Hepatocyte (in vitro differentiated cells): ENCODE results near the gene PKNOX2. TPM values are rescaled to one million over a fixed set of nuclear protein-coding genes. Genes with fewer than 3 reads are reported as not detected.

Experiments used
- DNase-seq: peaks from one replicate; pipeline ENCODE4 v3.0.0-alpha.2; 2016; ENCODE audit warnings: low spot score
- H2AFZ ChIP-seq: fragments of 200-600 bp; sonication (generic); 2 replicates; pipeline ENCODE4 v1.6.0; 2016; ENCODE audit warnings: antibody characterized with exemption, mild to moderate bottlenecking
- H3K27ac ChIP-seq: fragments of 200-600 bp; sonication (generic); 2 replicates; pipeline ENCODE4 v1.5.1; 2016; ENCODE audit warnings: mild to moderate bottlenecking
- H3K27me3 ChIP-seq: fragments of 200-600 bp; sonication (generic); 2 replicates; pipeline ENCODE4 v1.6.1; 2016
- H3K36me3 ChIP-seq: fragments of 200-600 bp; sonication (generic); replicated peaks from 2 replicates; pipeline ENCODE4 v1.5.1; 2016; ENCODE audit warnings: low read depth; ENCODE audit not compliant: insufficient read depth
- H3K4me1 ChIP-seq: fragments of 200-600 bp; sonication (generic); 2 replicates; pipeline ENCODE4 v1.5.1; 2016; ENCODE audit warnings: mild to moderate bottlenecking, moderate library complexity; ENCODE audit not compliant: insufficient read depth
- H3K4me2 ChIP-seq: fragments of 200-600 bp; sonication (generic); 2 replicates; pipeline ENCODE4 v1.6.0; 2016
- H3K4me3 ChIP-seq: fragments of 200-600 bp; sonication (generic); 2 replicates; pipeline ENCODE4 v1.5.1; 2016; ENCODE audit warnings: mild to moderate bottlenecking
- H3K79me2 ChIP-seq: fragments of 200-600 bp; sonication (generic); 2 replicates; pipeline ENCODE4 v1.6.0; 2017; ENCODE audit warnings: mild to moderate bottlenecking
- H3K9me2 ChIP-seq: fragments of 200-600 bp; sonication (generic); replicated peaks from 2 replicates; pipeline ENCODE4 v1.6.0; 2017; ENCODE audit warnings: mild to moderate bottlenecking; ENCODE audit not compliant: insufficient read depth
- H3K9me3 ChIP-seq: fragments of 200-600 bp; sonication (generic); 2 replicates; pipeline ENCODE4 v1.5.1; 2016; ENCODE audit warnings: low read depth, mild to moderate bottlenecking
- H4K20me1 ChIP-seq: fragments of 200-600 bp; sonication (generic); 2 replicates; pipeline ENCODE4 v1.6.0; 2016; ENCODE audit warnings: mild to moderate bottlenecking; ENCODE audit not compliant: insufficient read depth, poor library complexity, severe bottlenecking
- CTCF ChIP-seq: fragments of 200-600 bp; sonication (generic); IDR thresholded peaks from 2 replicates; pipeline ENCODE4 v1.5.1; 2016; ENCODE audit warnings: antibody characterized with exemption, mild to moderate bottlenecking; ENCODE audit not compliant: poor library complexity
- EZH2 ChIP-seq: fragments of 200-600 bp; sonication (generic); IDR thresholded peaks from 2 replicates; pipeline ENCODE4 v1.6.1; 2016; ENCODE audit warnings: antibody characterized with exemption, mild to moderate bottlenecking, borderline replicate concordance
- EZH2phosphoT487 ChIP-seq: fragments of 200-600 bp; sonication (generic); IDR thresholded peaks from one replicate; pipeline ENCODE4 v1.6.1; 2018; ENCODE audit warnings: antibody characterized with exemption, mild to moderate bottlenecking, low read depth, moderate library complexity; ENCODE audit not compliant: unreplicated experiment, severe bottlenecking
- WGBS: methylation state at CpG from one replicate; pipeline ENCODE4 v1.1.6; 2016; ENCODE audit warnings: low lambda C conversion rate; ENCODE audit errors: missing lambda C conversion rate; 5-methylcytosine and 5-hydroxymethylcytosine counted together
- polyA plus RNA-seq: library from polyadenylated mRNA; unstranded; fragments of >200 nt; fragmentation: Nextera tagmentation; extraction: Ambion mirVana; gene quantifications from 2 replicates; pipeline ENCODE4 v1.2.1, GENCODE V29; 2016
- total RNA-seq: library from RNA; depleted of rRNA; stranded (reverse); fragments of >200 nt; gene quantifications from 2 replicates; pipeline ENCODE4 v1.2.3, GENCODE V29; 2014

PKNOX2 gene
- total and polyA plus RNA-seq, 2 experiments from 2014 or later = 3.0 to 3.1 TPM

- H3K27me3 ChIP-seq = no peaks in the 10 kb centered on the region
These were observed 10.6 kb downstream of the PKNOX2 start for GRCh38 chr11:125175166-125175565.

DNA sequence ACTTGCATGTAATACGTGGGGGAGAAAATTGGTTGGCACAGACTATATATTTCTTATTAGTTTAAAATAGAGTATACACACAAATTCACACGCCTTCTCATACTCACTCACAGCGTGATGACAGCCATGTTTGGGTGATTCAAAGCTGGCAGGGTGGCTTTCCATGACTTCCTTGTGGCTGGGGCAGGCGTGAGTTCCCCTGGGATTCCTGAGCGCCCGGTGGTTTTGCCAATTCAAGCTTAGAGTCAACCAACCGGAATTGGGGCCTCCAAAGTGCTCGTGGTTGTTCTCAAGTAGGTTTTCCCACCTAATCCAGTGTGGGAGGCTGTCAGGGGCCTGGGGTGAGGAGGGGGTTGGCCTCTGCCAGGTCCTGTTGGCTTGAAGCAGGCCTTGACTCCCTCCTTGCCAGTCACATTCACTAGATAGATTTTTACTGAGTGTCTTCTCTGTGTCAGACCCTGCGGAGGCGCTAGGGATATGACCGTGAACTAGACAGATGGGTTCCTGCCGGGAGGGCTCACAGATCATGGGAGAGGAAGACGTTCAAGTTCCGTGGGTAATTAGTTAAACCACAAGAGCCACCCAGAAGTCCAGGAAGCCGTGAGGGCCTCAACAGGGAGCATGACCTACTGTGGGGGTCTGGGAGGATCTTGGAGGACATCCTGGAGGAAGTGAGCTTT, 11.5 kb downstream of the PKNOX2 start:
- no peak for DNase-seq
- H4K20me1 ChIP-seq = no peaks in the 10 kb centered on the region
- H3K4me1 ChIP-seq = peaks cover 16% of the 10 kb centered on the region

More at GRCh38 chr11:125175166-125175565, 10.6 kb downstream of the PKNOX2 start:
- Histone ChIP-seq H3K27ac (no peak overlapping the region), H3K36me3 (no peaks in the 10 kb centered on the region), H3K79me2 (no peaks in the 10 kb centered on the region), H3K4me1 (peaks cover 17% of the 10 kb centered on the region), H4K20me1 (no peaks in the 10 kb centered on the region), H3K9me3 (no peaks in the 10 kb centered on the region), H2AFZ (no peak overlapping the region), H3K4me3 (no peak overlapping the region), H3K4me2 (no peak overlapping the region), H3K9me2 (no peaks in the 10 kb centered on the region)
- DNase-seq = no peak
- TF ChIP-seq EZH2 (no peak), EZH2phosphoT487 (no peak)
- WGBS = 94% methylated on average over 4 of the region's 4 CpGs

GRCh38 chr11:125176866-125177265, 12.3 kb downstream of the PKNOX2 start:
- H3K27me3 ChIP-seq = no peaks in the 10 kb centered on the region
- no peak overlapping the region for H3K4me2 ChIP-seq
- no peak for DNase-seq
- no peak overlapping the region for H2AFZ ChIP-seq
- no peaks in the 10 kb centered on the region for H3K79me2 ChIP-seq
- H3K9me2 ChIP-seq = no peaks in the 10 kb centered on the region
- WGBS = 80% methylated on average over 5 of the region's 5 CpGs
- TF ChIP-seq EZH2phosphoT487 (no peak), EZH2 (no peak), CTCF (no peak)
- H3K4me1 ChIP-seq = peaks cover 12% of the 10 kb centered on the region
- no peaks in the 10 kb centered on the region for H4K20me1 ChIP-seq
- no peaks in the 10 kb centered on the region for H3K9me3 ChIP-seq
- no peaks in the 10 kb centered on the region for H3K36me3 ChIP-seq
- no peak overlapping the region for H3K27ac ChIP-seq
- H3K4me3 ChIP-seq = no peak overlapping the region

More for the DNA sequence above, 11.5 kb downstream of the PKNOX2 start:
- H3K36me3 ChIP-seq = no peaks in the 10 kb centered on the region
- no peak for TF ChIP-seq EZH2
- TF ChIP-seq EZH2phosphoT487 = no peak
- TF ChIP-seq CTCF = no peak
- no peak overlapping the region for H3K4me2 ChIP-seq
- no peaks in the 10 kb centered on the region for H3K79me2 ChIP-seq
- no peak overlapping the region for H3K27ac ChIP-seq
- H3K9me2 ChIP-seq = no peaks in the 10 kb centered on the region
- WGBS = 78% methylated on average over 15 of the region's 15 CpGs
- H3K4me3 ChIP-seq = no peak overlapping the region
- H3K9me3 ChIP-seq = no peaks in the 10 kb centered on the region
- no peak overlapping the region for H2AFZ ChIP-seq
- no peaks in the 10 kb centered on the region for H3K27me3 ChIP-seq

GRCh38 chr11:125177543-125177942, 13.0 kb downstream of the PKNOX2 start:
- H3K9me3 ChIP-seq = no peaks in the 10 kb centered on the region
- DNase-seq = no peak
- no peak overlapping the region for H2AFZ ChIP-seq
- H3K4me3 ChIP-seq = no peak overlapping the region
- H3K36me3 ChIP-seq = no peaks in the 10 kb centered on the region
- no peaks in the 10 kb centered on the region for H4K20me1 ChIP-seq
- no peaks in the 10 kb centered on the region for H3K27me3 ChIP-seq
- H3K9me2 ChIP-seq = no peaks in the 10 kb centered on the region
- WGBS = 91% methylated on average over 3 of the region's 3 CpGs
- peaks cover 12% of the 10 kb centered on the region for H3K4me1 ChIP-seq
- no peaks in the 10 kb centered on the region for H3K79me2 ChIP-seq
- no peak overlapping the region for H3K4me2 ChIP-seq
- no peak overlapping the region for H3K27ac ChIP-seq
- TF ChIP-seq EZH2phosphoT487 = no peak
- no peak for TF ChIP-seq CTCF
- TF ChIP-seq EZH2 = no peak
